ENCODE results near the gene CD27.

DNA sequence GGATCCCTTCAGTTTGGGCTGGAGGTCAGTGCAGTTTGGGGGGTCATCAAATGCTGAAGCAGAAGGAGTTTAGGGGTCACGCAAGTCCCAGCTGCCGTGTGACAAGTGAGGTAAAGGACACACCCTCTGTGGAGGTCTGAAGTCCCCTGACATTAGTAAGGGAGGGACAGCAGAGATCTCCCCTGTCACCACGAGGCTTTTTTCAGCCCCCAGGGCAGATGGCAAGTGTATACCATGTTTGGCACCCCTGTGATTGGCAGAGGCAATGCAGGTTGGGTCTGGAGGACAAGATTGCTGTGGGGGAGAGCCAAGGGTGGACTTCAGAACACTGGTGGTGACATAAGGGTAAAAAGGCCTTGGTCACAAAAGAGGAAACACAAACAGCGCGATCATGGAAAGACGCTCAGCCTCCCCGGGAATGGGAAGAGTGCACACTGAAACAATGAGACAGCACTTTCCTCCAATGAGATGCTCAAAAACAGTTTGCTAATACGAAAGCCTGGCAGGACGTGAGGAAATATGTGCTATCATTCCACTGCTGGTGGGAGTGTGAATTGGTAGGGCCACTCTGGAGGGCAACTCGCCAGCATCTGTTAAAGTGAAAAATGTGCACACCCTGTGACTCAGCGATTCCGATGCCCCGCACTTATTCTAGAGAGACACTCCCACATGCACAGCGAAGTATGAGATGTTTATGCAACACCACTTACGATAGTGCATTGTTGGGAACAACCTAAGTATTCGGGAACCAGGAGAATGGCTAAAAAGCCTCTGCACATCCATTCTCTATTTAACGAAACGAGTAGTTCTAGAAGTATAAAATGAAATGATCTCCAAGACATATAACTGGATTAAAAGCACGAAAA is 14.4 kb upstream of the CD27 start:
- no peak for TF ChIP-seq CTCF (conservative IDR thresholded peaks at IDR 0.05 in 1 of 2, IDR thresholded peaks at IDR 0.05 in 1 of 2; ENCODE audit: extremely low read depth in 1 of 2, insufficient read depth in 1 of 2, low read depth in 1 of 2, low read length in 2 of 2)
- no peak for TF ChIP-seq EZH2 (IDR thresholded peaks at IDR 0.05; ENCODE audit: borderline replicate concordance, low read length)

Measured in mammary epithelial cell (primary cell).